Hair follicular keratinocyte (primary cell): ENCODE results near the gene TRIM26. TPM values are rescaled to one million over a fixed set of nuclear protein-coding genes. Genes with fewer than 3 reads are reported as not detected.

Experiments used
- total RNA-seq: library from RNA; depleted of rRNA; stranded (reverse); fragments of >200 nt; gene quantifications from 2 replicates; pipeline ENCODE4 v1.2.3, GENCODE V29; 2015

TRIM26 gene, protein sequence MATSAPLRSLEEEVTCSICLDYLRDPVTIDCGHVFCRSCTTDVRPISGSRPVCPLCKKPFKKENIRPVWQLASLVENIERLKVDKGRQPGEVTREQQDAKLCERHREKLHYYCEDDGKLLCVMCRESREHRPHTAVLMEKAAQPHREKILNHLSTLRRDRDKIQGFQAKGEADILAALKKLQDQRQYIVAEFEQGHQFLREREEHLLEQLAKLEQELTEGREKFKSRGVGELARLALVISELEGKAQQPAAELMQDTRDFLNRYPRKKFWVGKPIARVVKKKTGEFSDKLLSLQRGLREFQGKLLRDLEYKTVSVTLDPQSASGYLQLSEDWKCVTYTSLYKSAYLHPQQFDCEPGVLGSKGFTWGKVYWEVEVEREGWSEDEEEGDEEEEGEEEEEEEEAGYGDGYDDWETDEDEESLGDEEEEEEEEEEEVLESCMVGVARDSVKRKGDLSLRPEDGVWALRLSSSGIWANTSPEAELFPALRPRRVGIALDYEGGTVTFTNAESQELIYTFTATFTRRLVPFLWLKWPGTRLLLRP
- 28.9 and 33.2 TPM in 2 replicates for total RNA-seq

DNA sequence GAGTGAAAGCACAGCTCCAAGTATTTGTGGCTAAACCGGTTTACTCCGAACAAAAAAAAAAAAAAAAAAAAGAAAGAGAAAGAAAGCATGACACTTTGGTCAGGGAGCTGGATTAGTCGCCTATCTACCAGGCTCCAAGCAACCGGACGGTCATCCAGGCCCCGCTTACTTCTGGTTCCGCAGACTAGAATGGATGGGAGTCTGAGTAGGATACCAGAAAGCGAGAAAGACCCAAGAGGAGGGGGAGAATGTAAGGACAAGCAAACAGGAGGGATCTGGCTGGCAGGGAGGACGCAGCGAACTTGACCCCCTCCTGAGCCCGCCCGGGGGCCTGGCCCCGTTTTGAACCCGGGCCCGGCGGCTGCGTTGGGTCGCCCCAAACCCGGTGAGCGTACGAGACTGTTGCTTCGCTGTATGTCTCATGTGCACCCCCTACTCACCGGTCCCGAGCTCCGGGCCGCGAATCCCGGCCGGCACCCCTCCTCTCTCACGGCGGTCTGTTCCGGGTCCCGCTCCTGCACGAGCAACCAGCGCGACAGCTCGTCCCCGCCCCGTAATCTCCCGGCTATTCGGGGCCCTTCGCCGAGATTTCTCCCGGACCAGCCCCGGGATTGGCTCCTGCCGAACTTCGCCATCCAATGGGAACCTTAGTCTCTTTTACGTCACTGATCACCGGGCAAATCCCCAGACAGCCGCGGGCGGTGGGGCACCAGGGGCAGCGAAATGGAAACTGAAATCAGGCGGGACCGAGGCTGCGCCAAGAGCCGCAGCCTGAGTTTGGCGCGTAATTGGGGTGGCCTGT is at the start of gene TRIM26:
TSS of gene TRIM26 (minus strand) at position 542 of the 802 bp plus-strand sequence. CDS start 14,303 bp downstream, outside the sequence.

DNA sequence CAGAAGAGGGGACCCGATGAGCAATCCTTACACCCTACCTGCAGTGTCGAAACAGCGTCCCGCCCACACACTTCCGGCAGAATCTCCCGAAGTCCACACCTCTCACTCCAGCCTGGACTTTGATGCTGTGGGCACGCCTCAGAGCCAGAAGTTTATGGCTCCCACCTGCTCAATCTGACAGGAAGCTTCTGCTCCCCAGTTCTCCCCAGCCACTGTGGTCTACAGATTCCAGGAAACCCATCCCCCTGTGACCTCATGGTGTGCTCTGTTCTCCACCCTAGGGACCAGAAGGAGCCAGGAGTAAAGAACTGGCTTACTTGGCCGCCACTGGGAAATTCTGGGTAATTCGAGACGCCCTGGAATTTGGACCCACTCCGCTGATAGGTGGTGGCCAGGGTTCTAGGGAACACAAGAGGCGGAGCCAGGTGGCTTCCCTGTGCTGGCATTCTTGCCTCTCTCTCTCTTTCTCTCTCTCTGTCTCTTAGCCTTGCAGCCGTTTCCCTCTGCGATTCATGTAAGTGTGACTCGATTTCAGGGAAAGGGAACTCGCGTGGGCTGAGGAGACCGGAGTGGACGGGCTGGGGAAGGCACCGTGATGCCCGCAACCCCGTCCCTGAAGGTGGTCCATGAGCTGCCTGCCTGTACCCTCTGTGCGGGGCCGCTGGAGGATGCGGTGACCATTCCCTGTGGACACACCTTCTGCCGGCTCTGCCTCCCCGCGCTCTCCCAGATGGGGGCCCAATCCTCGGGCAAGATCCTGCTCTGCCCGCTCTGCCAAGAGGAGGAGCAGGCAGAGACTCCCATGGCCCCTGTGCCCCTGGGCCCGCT is 49.9 kb downstream of the TRIM26 start, which contains the start of gene TRIM15:
TSS of gene TRIM15 (plus strand) at position 457 of the 828 bp plus-strand sequence. CDS start at position 596, 139 bp downstream.

DNA sequence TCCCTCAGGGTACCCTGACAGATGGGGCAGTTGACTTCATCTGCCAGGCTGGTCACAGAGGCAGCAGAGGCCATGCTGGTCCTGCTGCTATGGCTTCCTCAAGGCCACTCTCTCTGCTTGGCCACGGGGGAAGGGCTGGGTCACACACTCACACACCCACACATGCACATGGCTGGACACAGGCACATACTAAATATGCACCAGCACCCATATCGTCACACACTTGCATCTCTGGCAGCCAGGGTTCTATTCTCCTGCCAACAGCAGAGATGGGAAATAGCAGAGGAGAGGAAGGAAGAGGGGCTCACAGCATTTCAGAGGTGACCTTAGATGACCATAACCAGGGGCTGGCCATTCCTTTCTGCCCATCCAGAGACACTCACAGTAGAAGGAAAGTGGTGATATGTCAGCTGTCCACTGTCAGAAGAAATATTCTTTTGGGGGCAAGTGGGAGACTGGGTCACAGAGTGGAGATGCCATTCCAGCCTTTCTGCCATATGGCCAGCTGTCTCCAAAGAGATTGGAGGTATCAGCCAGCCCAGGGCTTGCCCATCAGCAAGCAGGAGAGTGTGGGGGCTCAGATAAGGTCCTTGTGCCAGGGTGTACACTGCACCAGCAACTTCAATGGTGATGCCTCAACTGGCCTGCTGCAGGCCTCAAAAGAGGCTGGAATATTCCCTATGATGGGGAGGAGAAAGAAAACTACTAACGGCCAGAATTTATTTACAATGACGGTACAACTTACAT is 52.2 kb downstream of the TRIM26 start, which contains the start of gene TRIM10:
TSS of gene TRIM10 (minus strand) at position 427 of the 747 bp plus-strand sequence. CDS start at position 74, 353 bp downstream.

DNA sequence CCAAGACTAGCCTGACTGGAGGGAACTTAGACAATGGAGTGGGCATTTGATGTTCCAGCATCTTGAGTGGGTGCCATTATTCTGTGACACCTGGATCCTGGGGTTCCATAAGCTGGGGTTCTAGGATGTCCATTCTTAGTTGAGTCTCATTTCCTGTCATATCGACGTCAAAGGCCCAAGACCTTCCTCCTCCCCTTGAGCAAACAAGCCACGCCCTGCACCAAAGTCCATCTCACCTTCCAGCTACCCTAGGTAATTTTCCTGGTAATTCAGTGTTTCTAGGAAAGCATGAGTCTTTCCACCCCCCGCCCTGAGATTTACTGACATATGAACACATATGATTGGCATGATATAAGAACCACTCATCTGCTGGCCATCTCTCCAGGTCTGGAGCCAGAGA is 77.4 kb downstream of the TRIM26 start, which contains the start of gene TRIM40:
TSS of gene TRIM40 (plus strand) at position 384 of the 400 bp plus-strand sequence. CDS start 897 bp downstream, outside the sequence.

Other genes starting within 250 kb of the TRIM26 start
- 43.4 and 51.1 TPM in 2 replicates for gene POLR1H, start 152.1 kb downstream of the TRIM26 start, total RNA-seq
- 42.6 and 43.7 TPM in 2 replicates for gene PPP1R11, start 146.2 kb downstream of the TRIM26 start, total RNA-seq
- gene RNF39, start 137.6 kb downstream of the TRIM26 start, total RNA-seq = 2.9 and 7.2 TPM in 2 replicates
- gene TRIM31, start 100.3 kb downstream of the TRIM26 start, total RNA-seq = not detected in 2 replicates
- not detected in 2 replicates for gene TRIM40, start 77.3 kb downstream of the TRIM26 start, total RNA-seq
- not detected in 2 replicates for gene TRIM10, start 52.2 kb downstream of the TRIM26 start, total RNA-seq
- not detected in 2 replicates for gene TRIM15, start 49.9 kb downstream of the TRIM26 start, total RNA-seq
- 9.1 and 10.2 TPM in 2 replicates for gene TRIM39, start 113.5 kb upstream of the TRIM26 start, total RNA-seq
- gene RPP21, start 131.8 kb upstream of the TRIM26 start, total RNA-seq = 66.9 and 75.0 TPM in 2 replicates